Muscle of leg (tissue), 11 donors: ENCODE measurements around the gene TGM2. TPM values are rescaled to one million over a fixed set of nuclear protein-coding genes. Genes with fewer than 3 reads are reported as not detected.

Experiments
- DNase-seq: peaks from one replicate; pipeline ENCODE4 v3.0.0; 2013
- H3K27ac ChIP-seq: one replicate; pipeline ENCODE4 v1.5.1; 2013; ENCODE audit warnings: mild to moderate bottlenecking, low read length, control low read depth
- H3K27me3 ChIP-seq: one replicate; pipeline ENCODE4 v1.6.1; 2013; ENCODE audit warnings: low read length; ENCODE audit not compliant: control insufficient read depth, insufficient read depth
- H3K36me3 ChIP-seq: one replicate; pipeline ENCODE4 v1.6.1; 2013; ENCODE audit warnings: low read length; ENCODE audit not compliant: control insufficient read depth, insufficient read depth
- H3K4me1 ChIP-seq: one replicate; pipeline ENCODE4 v1.6.1; 2013; ENCODE audit warnings: low read length; ENCODE audit not compliant: control insufficient read depth, insufficient read depth
- H3K4me3 ChIP-seq: one replicate; pipeline ENCODE4 v1.5.1; 2013; ENCODE audit warnings: low read length, control low read depth
- H3K9me3 ChIP-seq: replicated peaks from 2 replicates; pipeline ENCODE4 v1.6.1; 2013; ENCODE audit warnings: low read depth, low read length; ENCODE audit not compliant: control insufficient read depth
- WGBS: methylation state at CpG from one replicate; pipeline ENCODE4 v1.1.5; 2013; ENCODE audit warnings: missing lambda C conversion rate; ENCODE audit not compliant: insufficient coverage; 5-methylcytosine and 5-hydroxymethylcytosine counted together
- polyA plus RNA-seq, 8 donors: library from polyadenylated mRNA; unstranded; fragments of 120-200 nt; gene quantifications; one replicate each; pipeline versions ENCODE4 v1.2.1 to v1.2.3, GENCODE V29; 2013; ENCODE audit warnings: inconsistent platforms in 1 of 8, low replicate concordance in 1 of 8; ENCODE audit not compliant: insufficient read length in 8 of 8, insufficient read depth in 1 of 8
- total RNA-seq: library from RNA; stranded (reverse); fragments of 120-200 nt; gene quantifications from one replicate; pipeline ENCODE4 v1.2.4, GENCODE V29; 2013

The TGM2 gene
- total and polyA plus RNA-seq, 9 donors: 10.1 to 40.9 (median 13.9) TPM

DNA sequence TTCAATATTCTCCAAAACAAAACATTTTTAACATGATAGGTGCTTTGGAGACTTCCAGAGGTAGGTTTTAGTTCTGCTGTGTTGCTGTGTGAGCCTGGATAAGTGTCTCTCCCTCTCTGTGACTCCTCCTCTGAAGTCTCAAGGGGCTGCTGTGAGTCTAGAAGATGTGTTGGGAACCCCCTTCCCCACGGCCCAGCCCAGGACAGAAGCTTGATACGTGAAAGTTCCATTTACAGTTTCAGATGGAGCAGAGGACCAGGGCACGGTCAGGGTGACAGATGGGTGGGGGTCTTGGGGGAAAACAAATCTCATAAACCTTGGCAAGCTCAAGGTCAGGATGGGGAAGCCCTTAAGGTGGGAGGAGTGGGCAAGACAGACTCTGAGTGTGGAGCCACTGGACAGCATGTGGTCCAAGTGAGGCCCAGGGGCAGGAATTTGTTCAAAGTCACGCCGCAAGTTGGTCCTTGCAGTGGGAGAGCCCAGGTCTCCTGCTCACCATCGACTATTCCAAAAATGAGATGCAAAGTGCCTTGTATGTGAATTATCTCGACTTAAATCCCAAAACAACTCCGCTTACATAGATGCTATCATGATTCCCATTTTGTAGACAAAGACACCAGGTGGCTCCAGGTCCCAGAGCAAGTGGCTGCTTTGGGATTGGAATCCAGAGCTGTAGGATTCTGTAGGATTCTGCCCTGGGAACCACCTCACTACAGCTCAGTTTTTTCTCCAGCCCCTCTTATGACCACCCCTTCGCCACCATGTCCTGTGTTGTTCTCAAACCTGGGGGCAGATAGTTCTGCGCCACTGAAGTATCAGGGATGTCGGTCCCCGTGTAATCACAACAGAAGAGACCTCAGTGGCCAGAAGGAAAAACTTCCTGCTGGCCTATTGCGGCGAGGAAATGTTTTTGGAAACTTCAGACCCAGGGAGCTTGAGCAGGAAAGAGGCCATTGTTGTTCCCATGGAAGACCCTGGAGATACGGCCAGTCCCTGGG, 1.9 kb downstream of the TGM2 start:
- Histone ChIP-seq H3K27ac (no peak overlapping the region), H3K36me3 (no peaks in the 10 kb centered on the region), H3K9me3 (no peaks in the 10 kb centered on the region), H3K27me3 (no peaks in the 10 kb centered on the region), H3K4me3 (no peak overlapping the region), H3K4me1 (peaks cover 35% of the 10 kb centered on the region)
- no peak for DNase-seq
- WGBS: 82% methylated on average over 10 of the region's 15 CpGs

DNA sequence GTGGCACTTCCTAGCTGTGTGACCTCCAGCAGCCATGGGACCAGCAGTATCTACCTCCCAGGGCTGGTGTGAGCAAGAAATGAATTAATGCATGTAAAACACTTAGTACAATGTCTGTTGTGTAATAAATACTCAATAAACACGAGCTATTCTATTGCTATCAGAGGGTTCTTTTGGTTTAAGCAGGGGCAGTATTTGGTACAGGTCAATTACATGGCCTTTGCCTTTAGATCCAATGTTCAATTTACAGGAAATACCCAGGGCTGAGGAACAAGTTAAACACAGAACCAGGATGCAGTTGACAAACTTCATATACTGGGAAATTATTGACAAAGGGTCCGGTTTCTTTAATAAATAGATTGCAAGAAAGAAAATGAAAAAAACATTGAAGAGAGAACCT, 2.9 kb downstream of the TGM2 start:
- no peak for DNase-seq
- Histone ChIP-seq H3K9me3 (no peaks in the 10 kb centered on the region), H3K27me3 (no peaks in the 10 kb centered on the region), H3K36me3 (no peaks in the 10 kb centered on the region), H3K4me1 (peaks cover 40% of the 10 kb centered on the region), H3K4me3 (no peak overlapping the region), H3K27ac (no peak overlapping the region)
- no CpG with 5 or more reads among the region's 2 CpGs for WGBS

DNA sequence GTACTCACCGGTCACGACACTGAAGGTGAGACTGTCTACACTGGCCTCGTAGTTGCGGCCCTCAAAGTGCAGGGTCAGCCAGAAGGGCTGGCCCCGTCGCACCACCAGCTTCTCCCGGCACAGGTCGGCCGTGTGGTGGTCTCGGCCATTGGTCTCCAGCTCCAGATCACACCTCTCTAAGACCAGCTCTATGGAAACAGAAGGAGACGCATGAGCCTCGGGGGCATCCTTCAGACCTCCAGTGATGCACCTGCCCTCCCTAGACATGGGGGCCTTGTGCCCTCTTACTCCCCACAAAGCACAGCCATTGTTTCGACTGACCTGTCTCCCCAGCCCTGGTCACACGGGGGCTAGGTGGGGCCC, 3.7 kb downstream of the TGM2 start:
- no peak for DNase-seq
- Histone ChIP-seq H3K36me3 (no peaks in the 10 kb centered on the region), H3K27me3 (no peaks in the 10 kb centered on the region), H3K9me3 (no peaks in the 10 kb centered on the region), H3K4me1 (peaks cover 41% of the 10 kb centered on the region), H3K27ac (no peak overlapping the region), H3K4me3 (no peak overlapping the region)
- 93% methylated on average over 11 of the region's 14 CpGs for WGBS

DNA sequence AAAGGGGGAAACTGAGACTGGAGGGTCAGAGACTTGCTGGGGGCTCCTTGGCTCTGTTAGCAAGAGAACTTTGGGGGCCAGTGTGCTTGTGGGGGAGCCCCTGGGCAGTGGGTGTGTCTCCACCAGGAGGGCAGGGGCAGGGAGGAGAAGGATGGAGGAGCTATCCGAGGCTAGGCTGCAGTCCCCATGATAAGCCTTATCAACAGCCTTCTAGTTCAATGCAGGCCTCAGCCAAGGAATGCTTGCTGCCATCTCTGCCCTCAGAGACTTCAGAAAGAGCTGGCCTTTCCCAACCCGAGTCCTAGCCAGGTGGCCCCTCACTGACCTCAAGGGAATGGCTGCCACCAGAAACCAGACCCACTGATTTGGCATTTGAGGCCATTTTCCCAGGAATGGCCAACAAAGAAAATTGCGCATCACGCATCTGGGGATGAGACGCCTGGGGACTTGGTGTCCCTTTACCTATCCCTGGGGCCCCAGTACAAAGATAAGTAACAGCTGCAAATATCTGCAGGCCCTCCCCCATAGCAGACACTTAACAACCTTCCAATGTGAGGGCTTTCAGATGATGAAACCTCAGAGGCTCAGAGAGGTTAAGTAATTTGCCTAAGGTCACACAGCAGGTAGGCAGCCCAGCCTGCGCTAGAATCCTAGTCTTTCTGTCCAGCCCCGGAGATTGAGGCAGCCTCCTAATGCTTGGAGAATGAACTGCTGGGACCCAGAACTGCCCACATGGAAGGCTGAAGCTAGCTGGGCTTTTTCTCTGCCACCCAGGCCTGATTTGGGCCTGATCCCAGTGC, 4.9 kb downstream of the TGM2 start:
- no peak overlapping the region for H3K4me3 ChIP-seq
- no peaks in the 10 kb centered on the region for H3K36me3 ChIP-seq

DNA sequence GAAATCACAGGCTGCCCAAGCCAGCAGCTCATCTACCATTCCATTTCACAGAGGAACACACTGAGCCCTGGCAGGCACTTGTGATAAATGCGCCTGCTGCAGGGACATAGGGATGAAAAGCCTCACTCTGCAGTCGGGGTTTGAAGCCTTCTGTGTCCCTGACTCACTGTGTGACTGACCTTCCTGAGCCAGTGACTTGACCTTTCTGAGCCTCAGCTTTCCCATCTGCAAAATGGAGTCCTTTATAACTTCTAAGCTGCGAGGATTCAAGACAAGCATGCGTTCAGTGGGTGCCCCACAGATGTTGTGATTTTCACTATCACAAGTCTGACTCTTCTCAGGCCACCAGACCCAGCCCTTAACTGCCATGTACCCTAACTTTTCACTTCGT, 5.5 kb downstream of the TGM2 start:
- no peak for DNase-seq
- no peaks in the 10 kb centered on the region for H3K36me3 ChIP-seq
- WGBS: 76% methylated on average over 3 of the region's 5 CpGs
- no peaks in the 10 kb centered on the region for H3K9me3 ChIP-seq
- peaks cover 35% of the 10 kb centered on the region for H3K4me1 ChIP-seq
- H3K27me3 ChIP-seq: no peaks in the 10 kb centered on the region
- no peak overlapping the region for H3K4me3 ChIP-seq
- peak overlapping the region; percentile 55 for H3K27ac ChIP-seq

More for the DNA sequence above, 4.9 kb downstream of the TGM2 start:
- DNase-seq: no peak
- Histone ChIP-seq H3K27ac (no peak overlapping the region), H3K4me1 (peaks cover 40% of the 10 kb centered on the region), H3K9me3 (no peaks in the 10 kb centered on the region), H3K27me3 (no peaks in the 10 kb centered on the region)
- WGBS: 89% methylated on average over 5 of the region's 7 CpGs

DNA sequence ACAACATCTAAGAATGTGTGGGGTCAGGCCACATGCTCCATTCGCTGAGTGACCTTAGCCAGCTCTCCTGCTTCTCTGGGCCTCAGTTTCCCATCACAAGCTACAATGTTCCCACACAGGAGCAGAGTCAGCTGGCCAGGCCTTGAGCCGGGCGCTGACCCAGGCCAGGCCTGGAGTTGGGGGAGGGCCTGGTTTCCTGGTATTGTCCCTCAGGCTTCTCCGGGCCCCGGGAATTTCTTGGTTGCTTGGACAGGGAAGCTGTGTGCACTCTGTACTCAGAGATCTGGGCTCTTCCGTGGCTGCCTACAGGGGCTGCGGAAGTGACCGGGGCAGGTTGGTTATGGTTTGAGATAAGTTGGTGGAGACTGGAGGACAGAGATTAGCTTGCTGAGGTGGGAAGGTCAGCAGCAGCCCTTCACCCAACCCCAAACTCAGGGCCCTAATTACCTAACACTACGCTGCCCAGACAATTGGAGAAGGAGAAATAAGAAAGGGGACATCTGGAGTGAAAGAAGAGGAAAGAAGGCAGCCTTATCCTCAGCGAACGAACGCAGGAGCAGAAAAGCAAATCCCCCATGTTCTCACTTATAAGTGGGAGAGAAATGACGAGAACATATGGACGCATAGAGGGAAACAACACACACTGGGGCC, 6.2 kb downstream of the TGM2 start:
- Histone ChIP-seq H3K27me3 (no peaks in the 10 kb centered on the region), H3K9me3 (no peaks in the 10 kb centered on the region), H3K36me3 (no peaks in the 10 kb centered on the region), H3K4me1 (peaks cover 35% of the 10 kb centered on the region), H3K4me3 (no peak overlapping the region), H3K27ac (peak overlapping the region; percentile 78)
- DNase-seq: peak; percentile 43
- 62% methylated on average over 10 of the region's 14 CpGs for whole genome bisulfite sequencing

DNA sequence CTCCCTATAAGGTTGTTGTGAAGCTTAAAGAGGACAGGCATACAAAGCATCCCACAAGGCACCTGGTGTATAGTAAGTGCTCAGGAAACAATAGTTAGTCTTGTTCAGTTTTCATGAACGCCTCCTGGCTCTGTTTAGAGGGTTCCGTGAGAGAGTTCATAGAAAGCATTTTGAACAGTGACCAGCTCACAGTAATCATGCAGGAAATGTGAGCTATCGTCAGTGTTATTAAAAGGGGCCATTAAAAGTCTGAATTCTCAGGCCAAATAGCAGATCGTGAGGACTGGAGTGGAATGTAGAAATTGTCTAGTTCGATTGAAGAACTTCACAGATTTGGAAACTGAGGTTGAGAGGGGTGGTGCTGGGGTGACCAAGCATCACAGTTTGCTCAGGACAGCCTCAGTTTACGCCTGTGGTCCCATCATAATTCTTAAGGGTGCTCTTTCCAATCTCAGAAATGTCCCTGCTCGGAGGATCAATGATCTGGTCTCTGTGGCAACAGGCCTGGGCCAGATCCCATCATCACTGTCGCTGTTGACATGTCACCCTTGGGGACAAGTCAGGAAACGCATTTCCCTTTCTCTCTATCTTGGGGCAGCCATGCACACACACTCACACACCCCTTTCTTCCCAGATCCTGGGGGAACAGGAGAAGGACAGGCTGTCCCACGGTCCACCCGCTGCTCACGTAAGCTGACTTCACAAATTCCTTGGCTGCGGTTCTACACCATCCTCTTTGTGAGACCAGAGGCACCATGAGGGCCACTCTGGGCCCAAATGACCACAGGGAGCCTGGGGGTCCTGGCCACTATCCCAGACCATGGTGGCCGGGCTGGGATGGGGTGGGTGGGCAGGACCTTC, 7.2 kb downstream of the TGM2 start:
- Histone ChIP-seq H3K27ac (peak overlapping the region; percentile 78), H3K9me3 (no peaks in the 10 kb centered on the region), H3K36me3 (no peaks in the 10 kb centered on the region), H3K4me1 (peaks cover 41% of the 10 kb centered on the region), H3K27me3 (no peaks in the 10 kb centered on the region), H3K4me3 (no peak overlapping the region)
- peak; percentile 56 for DNase-seq
- WGBS: 64% methylated on average over 12 of the region's 14 CpGs

DNA sequence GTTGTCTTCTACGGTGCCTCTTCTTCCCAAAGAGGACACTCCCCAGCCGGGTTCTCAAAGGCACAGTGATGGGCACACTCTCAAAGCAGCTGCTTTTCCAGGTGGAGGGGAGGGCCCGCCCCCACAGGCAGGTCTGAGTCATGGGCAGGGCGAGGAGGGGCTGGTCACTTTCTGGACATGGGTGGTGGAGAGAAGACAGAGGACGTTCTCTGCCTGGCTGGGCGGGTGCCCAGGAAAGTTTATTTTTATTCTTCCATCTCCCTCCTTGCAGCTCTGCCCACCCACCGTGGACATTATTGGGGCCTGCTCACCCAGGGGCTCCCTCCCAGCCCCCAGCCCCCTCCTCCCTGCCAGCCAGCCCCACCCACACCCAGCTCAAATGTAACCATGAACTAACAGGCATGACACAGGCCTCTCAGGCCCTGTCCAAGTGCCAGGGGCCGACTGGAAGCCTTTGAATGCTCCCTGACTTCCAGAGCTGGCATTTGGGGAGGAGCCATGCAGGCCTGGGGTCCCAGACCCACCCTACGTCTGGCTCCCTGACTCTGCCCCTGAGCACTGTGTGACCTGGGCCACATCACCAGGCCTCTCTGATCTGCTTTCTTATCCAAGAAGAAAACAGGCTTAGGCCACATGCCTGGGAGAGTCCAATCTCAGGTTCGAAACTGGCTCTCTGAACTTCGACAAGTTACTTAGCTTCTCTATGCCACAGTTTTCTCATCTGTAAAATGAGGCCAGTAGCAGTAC, 8.0 kb downstream of the TGM2 start:
- DNase-seq: peak; percentile 40
- Histone ChIP-seq H3K4me1 (peaks cover 49% of the 10 kb centered on the region), H3K27me3 (no peaks in the 10 kb centered on the region), H3K9me3 (no peaks in the 10 kb centered on the region), H3K27ac (peak overlapping the region; percentile 47), H3K4me3 (no peak overlapping the region), H3K36me3 (no peaks in the 10 kb centered on the region)
- WGBS: 59% methylated on average over 5 of the region's 11 CpGs

DNA sequence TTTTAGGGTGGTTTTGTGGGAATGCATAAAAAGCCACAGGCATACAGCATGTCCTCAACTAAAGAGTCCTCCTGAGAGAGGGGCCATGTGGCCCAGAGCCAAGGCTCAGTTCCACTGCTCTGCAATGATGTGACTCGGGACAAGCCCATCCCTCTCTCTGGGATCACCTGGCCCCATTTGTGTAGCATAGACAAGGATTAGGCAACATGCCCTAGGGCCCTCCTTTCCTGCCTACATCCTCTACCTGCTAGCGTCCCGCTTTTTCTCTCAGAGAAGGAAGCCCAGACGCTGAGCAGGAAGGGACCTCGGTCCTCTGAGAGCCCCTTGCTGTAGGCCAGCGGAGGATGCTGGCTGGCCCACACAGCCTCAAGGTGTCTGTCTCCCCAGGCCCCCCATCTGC, 8.8 kb downstream of the TGM2 start:
- Histone ChIP-seq H3K9me3 (no peaks in the 10 kb centered on the region), H3K4me3 (no peak overlapping the region), H3K36me3 (no peaks in the 10 kb centered on the region), H3K4me1 (peaks cover 57% of the 10 kb centered on the region), H3K27ac (no peak overlapping the region), H3K27me3 (no peaks in the 10 kb centered on the region)
- 61% methylated on average over 6 of the region's 6 CpGs for WGBS
- no peak for DNase-seq
